GM18951 (cell line): ENCODE results near the gene BBOX1.

Source experiments
- POLR2A ChIP-seq: IDR thresholded peaks from 4 replicates; pipeline ENCODE4 v1.6.1; 2011; ENCODE audit warnings: mild to moderate bottlenecking; ENCODE audit not compliant: insufficient read length, insufficient read depth; ENCODE audit errors: extremely low read depth
- in situ Hi-C: fragments of 300-500 bp; cut with MboI; formaldehyde crosslinking; loops from one replicate; pipeline ENCODE4 v1.12.0; 2022; ENCODE audit warnings: low sequenced_read_pairs, mixed read lengths, inconsistent platforms; ENCODE audit not compliant: unreplicated experiment

Gene BBOX1

DNA sequence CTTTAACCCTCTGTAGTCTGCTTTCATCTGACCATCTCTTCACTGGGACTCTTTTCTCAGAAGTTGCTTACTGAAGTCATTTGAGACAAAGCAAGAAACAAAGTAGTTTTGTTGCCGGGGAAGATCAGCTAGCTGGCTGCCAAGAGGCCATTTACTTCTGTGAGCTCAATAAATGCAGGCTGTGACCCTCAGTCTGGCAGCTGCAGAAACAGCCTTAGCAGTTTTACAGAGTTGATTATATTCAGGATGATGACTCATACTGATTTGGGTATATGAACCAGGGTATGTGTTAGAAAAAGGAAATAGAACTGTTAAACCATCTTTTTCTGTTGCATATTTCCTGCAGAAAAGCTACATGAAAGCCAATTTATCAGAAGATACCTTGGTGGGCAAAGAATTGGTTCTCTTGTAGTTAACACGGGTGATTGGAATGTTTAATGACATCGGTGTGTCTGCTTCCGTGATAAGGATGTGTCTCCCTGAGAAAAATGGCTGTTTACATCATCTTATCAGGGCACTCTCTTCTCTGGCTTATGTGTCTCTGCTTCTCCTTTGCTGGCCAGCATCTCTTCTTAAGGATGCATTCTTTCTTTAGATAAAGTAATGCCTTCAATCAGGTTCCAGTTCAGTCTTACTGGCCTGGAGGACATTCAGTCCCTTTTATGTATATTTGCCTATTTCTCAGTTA is 28.2 kb upstream of the BBOX1 start:
- TF ChIP-seq POLR2A: no peak
- in situ Hi-C loops: no loop called here

DNA sequence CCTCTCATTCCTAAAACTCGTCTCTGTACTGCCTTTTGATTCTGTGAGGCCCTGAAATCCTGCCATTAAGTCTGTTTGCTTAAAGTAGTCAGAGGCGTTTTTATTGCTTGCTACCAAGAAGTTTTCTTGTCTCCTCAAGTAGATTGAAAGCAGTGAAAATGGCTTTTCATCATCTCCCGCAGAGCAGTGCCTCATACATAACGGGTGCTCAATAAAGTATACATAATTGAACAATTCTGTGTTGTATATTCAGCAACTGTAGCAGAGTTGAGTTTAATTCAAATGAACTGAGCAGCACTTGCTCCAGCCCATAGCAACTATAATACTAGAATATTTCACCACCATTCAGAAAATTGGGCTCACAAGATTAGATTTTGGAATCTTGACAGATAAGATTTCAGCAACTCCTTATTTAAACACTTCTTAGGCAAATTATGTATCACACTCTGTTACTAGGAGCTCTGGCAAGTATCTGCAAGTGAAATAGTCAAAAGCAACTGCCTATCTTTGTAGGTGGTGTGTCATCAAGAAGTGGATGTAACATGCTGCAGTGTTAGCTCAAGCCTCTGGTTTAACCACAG is 26.7 kb upstream of the BBOX1 start:
- in situ Hi-C loops: no loop called here
- no peak for TF ChIP-seq POLR2A

DNA sequence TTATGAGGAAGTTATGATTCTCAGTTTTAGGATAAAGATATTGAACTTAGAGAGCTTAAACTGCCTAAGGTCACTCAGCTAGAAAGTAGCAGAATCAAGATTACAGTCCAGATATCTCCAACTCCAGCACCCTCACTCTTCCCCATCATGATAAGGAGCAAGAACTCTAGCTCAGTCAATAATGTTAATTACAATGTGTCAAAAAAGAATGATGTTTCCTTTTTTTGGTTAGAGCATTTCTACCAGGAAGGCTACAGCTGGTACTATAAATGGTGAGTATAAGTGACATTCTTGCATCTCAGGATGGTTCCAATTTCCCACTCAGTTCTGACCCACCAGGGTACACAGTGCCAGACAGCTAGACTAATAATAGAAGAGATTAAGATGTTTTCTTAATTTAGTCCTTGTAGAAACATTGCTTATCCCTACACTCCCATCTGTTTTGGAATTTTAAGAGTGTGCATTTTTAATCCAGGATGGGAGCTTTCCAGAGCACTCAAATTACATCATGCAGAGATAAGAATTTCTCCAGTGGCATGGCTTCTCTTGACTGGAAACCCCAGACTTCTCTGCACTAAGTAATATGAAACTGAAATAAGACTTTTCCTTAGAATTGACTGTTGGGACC is 21.6 kb upstream of the BBOX1 start:
- no peak for TF ChIP-seq POLR2A
- in situ Hi-C loops: no loop called here

DNA sequence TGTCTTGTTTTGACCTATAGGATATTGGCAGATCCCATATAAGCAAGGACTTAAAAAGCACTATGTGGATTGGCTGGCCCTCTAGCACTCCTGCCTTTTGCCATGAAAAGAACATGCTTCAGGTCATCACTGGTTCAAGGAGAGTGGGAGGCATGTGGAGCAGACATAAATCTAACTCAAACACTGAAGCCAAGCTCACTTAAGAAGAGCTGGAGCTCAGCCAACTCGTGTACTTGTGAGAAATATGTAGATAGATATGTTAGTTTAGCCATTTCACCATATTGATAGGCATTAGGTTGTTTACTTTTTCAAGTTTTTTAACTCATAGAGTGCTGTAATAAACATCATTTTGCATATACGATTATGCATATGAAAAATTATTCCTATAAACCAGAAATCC is 19.9 kb upstream of the BBOX1 start:
- in situ Hi-C loops: no loop called here
- TF ChIP-seq POLR2A: no peak

DNA sequence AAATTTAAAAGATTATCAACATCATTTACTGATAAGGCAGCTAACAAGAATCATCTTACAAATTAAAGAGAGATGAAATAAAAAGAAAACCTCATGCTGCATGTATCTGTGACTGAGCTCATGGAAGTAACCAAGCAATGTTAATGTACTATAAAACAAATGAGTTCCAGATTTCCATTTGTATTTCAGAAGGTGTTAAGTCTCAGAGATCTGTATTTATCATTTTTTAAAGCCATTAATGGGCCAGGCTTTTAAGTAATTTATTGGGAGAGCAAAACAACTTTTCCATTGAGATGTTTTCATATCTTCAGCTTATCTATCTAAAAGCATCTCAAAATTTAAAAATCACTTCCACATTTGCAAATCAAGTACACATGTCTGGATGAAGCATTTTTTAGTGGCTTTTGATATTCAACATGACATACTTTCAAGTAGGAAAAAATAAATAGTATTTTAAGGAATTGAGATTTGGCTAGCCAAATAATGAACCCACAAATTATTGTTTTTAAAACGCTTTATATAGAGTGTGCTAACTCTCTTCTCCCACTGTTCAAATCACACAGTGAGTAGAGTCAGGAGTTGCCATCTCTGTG is 17.9 kb upstream of the BBOX1 start:
- in situ Hi-C loops: no loop called here
- no peak for TF ChIP-seq POLR2A

DNA sequence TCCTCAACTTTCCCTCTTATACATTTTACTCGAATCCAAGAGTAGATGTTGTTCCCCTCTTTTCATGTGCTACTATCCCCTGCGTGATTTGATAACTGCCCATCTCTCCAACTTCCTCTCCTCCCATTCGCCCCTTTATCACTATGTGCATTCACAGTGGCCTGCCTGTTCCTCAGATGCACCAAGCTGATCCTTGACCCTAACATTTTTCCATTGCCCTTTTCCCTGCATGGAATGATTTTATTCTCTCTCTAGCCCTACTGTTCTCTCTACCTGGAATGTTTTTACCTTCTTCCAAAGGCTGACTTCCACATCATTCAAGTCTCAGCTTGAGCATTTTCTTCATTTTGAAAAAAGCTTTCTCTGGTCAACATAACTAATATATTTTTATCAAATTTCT is 15.8 kb upstream of the BBOX1 start:
- in situ Hi-C loops: no loop called here

DNA sequence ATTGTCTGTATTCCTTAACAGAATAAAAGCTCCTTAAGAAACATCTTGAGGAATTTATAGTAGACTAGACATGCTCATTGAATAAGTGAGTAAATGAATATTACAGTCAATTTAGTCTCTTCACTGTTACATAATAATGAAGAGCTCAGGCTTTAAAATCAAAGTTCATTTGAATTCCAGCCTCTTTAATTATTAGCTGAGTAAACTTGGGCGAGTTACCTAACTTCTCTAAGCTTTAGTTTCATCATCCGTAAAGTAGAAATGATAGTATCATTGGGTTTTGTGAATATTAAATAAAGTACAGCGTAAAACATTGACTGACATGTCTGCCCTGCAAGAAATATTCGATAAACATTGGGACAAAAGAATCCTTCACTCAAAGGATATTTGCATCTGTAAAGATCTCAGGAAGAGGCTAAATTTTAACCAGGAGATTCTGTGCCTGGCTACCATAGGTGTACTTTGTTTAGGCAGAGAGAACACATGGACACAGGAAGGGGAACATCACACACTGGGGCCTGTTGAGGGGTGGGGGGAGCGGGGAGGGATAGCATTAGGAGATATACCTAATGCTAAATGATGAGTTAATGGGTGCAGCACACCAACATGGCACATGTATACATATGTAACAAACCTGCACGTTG is 15.2 kb upstream of the BBOX1 start:
- in situ Hi-C loops: no loop called here
- TF ChIP-seq POLR2A: no peak

More for the DNA sequence above, 15.8 kb upstream of the BBOX1 start:
- TF ChIP-seq POLR2A: no peak

DNA sequence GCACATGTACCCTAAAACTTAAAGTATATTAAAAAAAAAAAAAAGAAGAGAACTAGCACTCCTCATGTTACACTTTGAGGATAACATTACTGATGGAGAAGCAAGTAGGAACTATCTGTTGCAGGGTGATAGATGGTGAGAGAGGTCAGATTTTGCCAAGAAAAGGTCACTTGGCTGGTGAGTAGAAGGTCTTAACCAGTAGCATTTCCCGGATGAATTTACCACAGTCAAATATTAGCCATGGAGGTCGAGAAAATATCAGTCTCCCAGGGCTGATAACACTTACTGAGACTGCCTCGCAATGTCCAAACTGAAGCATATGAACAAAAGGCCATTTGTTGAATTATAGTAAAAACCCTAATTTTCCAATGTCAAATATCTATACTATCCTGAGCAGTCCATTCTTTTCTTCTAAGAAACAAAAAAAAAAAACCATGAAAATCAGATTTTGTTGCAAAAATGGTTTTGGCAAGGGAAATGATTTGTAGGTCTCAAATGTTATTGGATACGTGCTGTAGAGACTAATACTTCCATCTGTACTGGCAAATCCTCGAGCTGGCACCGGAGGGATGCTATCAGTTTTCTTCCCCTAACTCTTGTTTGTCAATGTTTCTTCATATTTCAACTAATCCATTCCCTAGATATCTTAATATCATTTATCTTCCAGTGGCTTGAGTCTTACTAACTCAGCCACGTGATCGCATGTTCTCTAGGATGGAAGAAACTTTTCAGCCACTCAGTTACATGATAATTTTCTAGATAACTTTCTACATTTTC is 14.5 kb upstream of the BBOX1 start:
- in situ Hi-C loops: no loop called here
- no peak for TF ChIP-seq POLR2A

DNA sequence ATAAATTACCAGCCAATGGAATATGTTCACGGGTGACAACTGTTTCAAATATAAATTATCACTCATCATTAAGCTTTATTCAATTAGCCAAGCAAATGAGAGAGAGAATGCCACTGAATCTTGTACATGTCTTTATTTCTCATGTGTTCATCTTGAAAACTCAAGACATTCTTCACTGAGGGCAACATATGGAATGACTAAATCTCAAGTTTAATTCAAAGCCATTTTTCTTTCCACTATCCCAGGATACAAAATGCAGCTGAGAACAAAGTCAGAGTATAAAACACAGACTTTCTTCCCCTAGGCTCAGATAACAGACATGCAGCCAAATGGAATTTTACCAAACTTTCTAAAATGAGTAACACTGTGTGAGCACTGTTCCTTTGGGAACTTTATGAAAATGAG is 12.1 kb upstream of the BBOX1 start:
- in situ Hi-C loops: no loop called here
- no peak for TF ChIP-seq POLR2A

DNA sequence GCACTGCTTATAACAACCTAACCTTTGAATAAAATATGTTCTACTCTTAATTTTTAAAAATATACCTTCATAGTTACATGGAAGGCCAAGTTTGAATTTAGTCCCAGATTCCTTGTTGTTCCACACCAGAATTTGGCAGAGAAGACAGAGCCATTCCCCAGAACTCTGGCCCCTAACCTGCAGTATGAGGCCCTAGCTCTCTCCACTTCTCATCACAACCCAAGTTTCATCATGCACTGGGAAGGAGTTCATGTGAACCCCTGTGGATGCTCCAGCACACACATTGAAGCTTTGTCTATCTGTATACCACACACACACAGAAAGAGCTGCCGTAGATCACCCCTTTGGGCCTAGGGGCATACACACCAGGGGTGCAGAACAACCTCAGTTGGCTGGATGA is 10.6 kb upstream of the BBOX1 start:
- TF ChIP-seq POLR2A: no peak
- in situ Hi-C loops: no loop called here

DNA sequence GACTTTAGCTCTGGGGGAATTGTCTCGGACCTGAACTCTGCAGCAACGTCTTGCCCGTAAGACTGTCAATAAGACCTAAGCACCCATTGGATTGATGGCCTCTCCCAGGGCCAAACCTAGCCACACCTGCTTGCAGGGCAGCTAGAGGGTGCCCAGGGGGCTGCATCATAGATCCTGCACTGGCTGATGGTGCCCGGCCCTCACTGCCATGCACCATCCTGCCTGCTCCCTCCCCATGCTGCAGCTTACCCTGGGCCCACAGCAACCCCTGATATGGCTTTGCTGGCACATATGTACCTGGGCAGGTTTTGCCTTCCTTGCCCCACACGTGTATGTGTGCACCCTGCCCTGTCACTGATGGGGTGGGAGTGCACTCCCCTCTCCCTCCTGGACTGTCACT is 8.9 kb upstream of the BBOX1 start:
- TF ChIP-seq POLR2A: no peak
- in situ Hi-C loops: no loop called here

DNA sequence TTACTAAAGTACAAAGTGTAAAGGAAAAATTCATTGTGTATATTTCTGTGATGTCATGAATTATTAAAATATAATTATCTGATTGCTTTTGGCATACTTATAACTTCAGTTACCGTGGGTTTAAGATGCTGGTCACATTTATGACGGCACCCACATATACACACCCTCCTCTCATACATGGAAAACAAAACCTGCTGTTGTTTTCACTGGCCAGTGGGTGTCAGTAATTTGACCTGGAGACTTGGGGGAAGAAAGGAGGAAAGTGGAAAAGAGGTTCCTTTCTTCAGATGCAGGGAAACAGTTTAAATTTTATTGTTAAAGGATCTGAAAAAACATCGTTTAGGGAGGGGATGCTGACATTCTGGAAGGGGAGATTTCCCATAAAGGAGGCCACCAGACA is 742 bp upstream of the BBOX1 start:
- in situ Hi-C loops: no loop called here
- TF ChIP-seq POLR2A: no peak

DNA sequence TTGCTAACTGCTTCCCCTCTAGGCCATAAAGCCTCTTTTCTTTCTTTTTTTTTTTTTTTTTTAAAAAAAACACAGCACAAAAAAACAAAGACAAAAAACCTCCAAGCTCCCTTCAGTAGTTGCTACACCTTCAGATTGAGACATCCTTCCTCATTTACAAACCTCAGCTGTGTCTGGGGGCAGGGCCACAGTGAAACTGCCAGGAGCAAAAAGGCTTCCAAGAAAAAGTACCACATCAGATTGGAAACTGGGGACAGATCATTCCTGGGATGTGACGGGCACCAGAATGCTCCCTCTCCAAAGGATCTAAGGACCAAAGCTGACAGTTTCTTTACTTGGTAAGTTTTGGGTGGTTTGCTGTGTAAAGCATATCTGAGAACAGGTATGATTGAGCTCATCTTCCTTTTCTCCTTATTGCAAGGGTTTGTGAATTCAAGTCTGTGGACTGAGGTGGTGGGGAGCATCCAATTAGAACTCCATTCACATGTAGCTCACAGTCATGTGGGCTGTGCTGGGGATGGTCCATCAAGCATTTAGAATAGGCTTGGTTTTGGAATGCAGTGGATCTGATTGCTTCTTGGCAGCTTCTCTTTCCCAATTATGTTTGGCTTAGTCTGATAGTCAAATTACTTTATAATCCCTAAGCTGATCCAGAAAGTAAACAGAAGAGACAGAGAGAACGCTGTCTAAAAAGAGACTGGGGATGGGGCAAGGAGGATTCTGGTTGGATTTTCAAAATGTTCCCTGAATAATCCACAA is 705 bp downstream of the BBOX1 start:
- TF ChIP-seq POLR2A: no peak
- in situ Hi-C loops: no loop called here

DNA sequence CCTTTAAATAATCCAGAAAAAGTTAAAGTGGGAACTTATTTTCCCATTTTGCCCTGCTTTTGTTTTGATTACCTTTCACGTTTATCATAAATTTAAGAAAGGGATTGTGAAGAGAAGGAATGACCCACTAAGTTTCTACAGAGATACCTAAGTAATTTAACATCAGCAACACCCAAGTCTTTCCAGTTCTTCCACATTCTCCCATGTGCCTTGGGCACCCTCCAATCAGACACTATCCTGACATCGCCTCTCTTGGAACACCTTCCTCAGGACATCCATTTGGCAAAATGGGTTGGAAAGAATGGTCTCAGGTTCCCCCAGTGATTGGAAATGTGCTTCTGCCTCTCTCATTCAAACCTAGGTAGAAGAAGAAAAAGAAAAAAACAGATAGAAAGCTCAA is 6.3 kb downstream of the BBOX1 start:
- in situ Hi-C loops: no loop called here

More for the DNA sequence above, 6.3 kb downstream of the BBOX1 start:
- TF ChIP-seq POLR2A: no peak
